ENCODE measurements around the gene SOX18.

Gene SOX18

GRCh38 chr20:64068386-64069208 lies 19.2 kb upstream of the SOX18 start:
- no peak overlapping the region for H3K4me3 ChIP-seq (ENCODE audit: control insufficient read depth, low read depth, low read length)
- no peak for TF ChIP-seq CTCF (conservative IDR thresholded peaks at IDR 0.05; ENCODE audit: control insufficient read depth, insufficient read depth, low read depth, low read length)
- DNase-seq (ENCODE audit: low read depth): no peak

GRCh38 chr20:64067733-64068307 lies 18.4 kb upstream of the SOX18 start:
- no peak for DNase-seq (ENCODE audit: low read depth)
- no peak for TF ChIP-seq CTCF (conservative IDR thresholded peaks at IDR 0.05; ENCODE audit: control insufficient read depth, insufficient read depth, low read depth, low read length)
- no peak overlapping the region for H3K4me3 ChIP-seq (ENCODE audit: control insufficient read depth, low read depth, low read length)

GRCh38 chr20:64067005-64067632 lies 17.7 kb upstream of the SOX18 start:
- no peak for TF ChIP-seq CTCF (conservative IDR thresholded peaks at IDR 0.05; ENCODE audit: control insufficient read depth, insufficient read depth, low read depth, low read length)
- H3K4me3 ChIP-seq (ENCODE audit: control insufficient read depth, low read depth, low read length): no peak overlapping the region
- DNase-seq (ENCODE audit: low read depth): no peak

- TF ChIP-seq CTCF (conservative IDR thresholded peaks at IDR 0.05; ENCODE audit: control insufficient read depth, insufficient read depth, low read depth, low read length): no peak
- no peak overlapping the region for H3K4me3 ChIP-seq (ENCODE audit: control insufficient read depth, low read depth, low read length)
- peak; percentile 83 for DNase-seq (ENCODE audit: low read depth)
These were observed 16.5 kb upstream of the SOX18 start for GRCh38 chr20:64065974-64066343.

- DNase-seq (ENCODE audit: low read depth): no peak
- no peak overlapping the region for H3K4me3 ChIP-seq (ENCODE audit: control insufficient read depth, low read depth, low read length)
- TF ChIP-seq CTCF (conservative IDR thresholded peaks at IDR 0.05; ENCODE audit: control insufficient read depth, insufficient read depth, low read depth, low read length): no peak
These were observed 15.9 kb upstream of the SOX18 start for GRCh38 chr20:64065062-64065973.

GRCh38 chr20:64064145-64064698 lies 14.8 kb upstream of the SOX18 start:
- peak; percentile 71 for DNase-seq (ENCODE audit: low read depth)
- no peak for TF ChIP-seq CTCF (conservative IDR thresholded peaks at IDR 0.05; ENCODE audit: control insufficient read depth, insufficient read depth, low read depth, low read length)
- peak overlapping the region; percentile 75 for H3K4me3 ChIP-seq (ENCODE audit: control insufficient read depth, low read depth, low read length)
